ENCODE data around the gene DPYD. TPM values are rescaled to one million over a fixed set of nuclear protein-coding genes. Genes with fewer than 3 reads are reported as not detected.

Gene DPYD
- total RNA-seq, 2 donors from 2014 or later = 9.2 to 17.5 TPM

- no peak for TF ChIP-seq CTCF (conservative IDR thresholded peaks at IDR 0.05)
- Histone ChIP-seq H3K4me3 (ENCODE audit: low read length) (no peak overlapping the region), H3K9ac (ENCODE audit: extremely low read depth, low read length, poor library complexity, severe bottlenecking) (no peak overlapping the region), H3K36me3 (ENCODE audit: control insufficient read depth, insufficient read depth, low read length) (no peaks in the 10 kb centered on the region), H3K9me3 (ENCODE audit: control insufficient read depth, low read length) (no peaks in the 10 kb centered on the region), H3K27ac (ENCODE audit: low read depth, low read length) (no peak overlapping the region), H3K27me3 (ENCODE audit: control insufficient read depth, insufficient read depth, low read length, poor library complexity, severe bottlenecking) (no peaks in the 10 kb centered on the region), H3K4me1 (ENCODE audit: control insufficient read depth, insufficient read depth, low read length) (no peaks in the 10 kb centered on the region)
- H3K36me3 Mint-ChIP-seq (ENCODE audit: low read depth) = no peaks in the 10 kb centered on the region
- no peaks in the 10 kb centered on the region for H3K27me3 Mint-ChIP-seq (ENCODE audit: insufficient read depth)
- no peak for DNase-seq
- H3K4me1 Mint-ChIP-seq = no peaks in the 10 kb centered on the region
- H3K27ac Mint-ChIP-seq = no peak overlapping the region
- no peaks in the 10 kb centered on the region for H3K9me3 Mint-ChIP-seq
- 82% methylated on average over 2 of the region's 3 CpGs; no CpG with 5 or more reads in 1 of the 2 experiments for WGBS, 2 experiments (ENCODE audit: insufficient coverage in 1 of 2, insufficient read length in 1 of 2)
- no peak overlapping the region for H3K4me3 Mint-ChIP-seq
Measured at GRCh38 chr1:97907886-97908285, 12.9 kb downstream of the DPYD start.

- WGBS, 2 experiments (ENCODE audit: insufficient coverage in 1 of 2, insufficient read length in 1 of 2) = 87 to 91% methylated on average over 4 to 6 of the region's 7 CpGs
- Mint-ChIP-seq H3K9me3 (no peaks in the 10 kb centered on the region), H3K27ac (no peak overlapping the region), H3K27me3 (ENCODE audit: insufficient read depth) (no peaks in the 10 kb centered on the region), H3K36me3 (ENCODE audit: low read depth) (no peaks in the 10 kb centered on the region), H3K4me3 (no peak overlapping the region), H3K4me1 (no peaks in the 10 kb centered on the region)
- Histone ChIP-seq H3K9ac (ENCODE audit: extremely low read depth, low read length, poor library complexity, severe bottlenecking) (no peak overlapping the region), H3K36me3 (ENCODE audit: control insufficient read depth, insufficient read depth, low read length) (no peaks in the 10 kb centered on the region), H3K9me3 (ENCODE audit: control insufficient read depth, low read length) (no peaks in the 10 kb centered on the region), H3K4me1 (ENCODE audit: control insufficient read depth, insufficient read depth, low read length) (no peaks in the 10 kb centered on the region), H3K27me3 (ENCODE audit: control insufficient read depth, insufficient read depth, low read length, poor library complexity, severe bottlenecking) (no peaks in the 10 kb centered on the region), H3K4me3 (ENCODE audit: low read length) (no peak overlapping the region), H3K27ac (ENCODE audit: low read depth, low read length) (peak overlapping the region; percentile 77)
- DNase-seq = no peak
- TF ChIP-seq CTCF (conservative IDR thresholded peaks at IDR 0.05) = no peak
Measured at GRCh38 chr1:97906567-97907241, 14.1 kb downstream of the DPYD start.

GRCh38 chr1:97905141-97905940, 15.5 kb downstream of the DPYD start:
- no peak for TF ChIP-seq CTCF (conservative IDR thresholded peaks at IDR 0.05)
- no peak overlapping the region for H3K4me3 ChIP-seq (ENCODE audit: low read length)
- Mint-ChIP-seq H3K4me3 (no peak overlapping the region), H3K4me1 (no peaks in the 10 kb centered on the region), H3K27ac (no peak overlapping the region), H3K27me3 (ENCODE audit: insufficient read depth) (no peaks in the 10 kb centered on the region), H3K9me3 (no peaks in the 10 kb centered on the region), H3K36me3 (ENCODE audit: low read depth) (no peaks in the 10 kb centered on the region)
- no peaks in the 10 kb centered on the region for H3K36me3 ChIP-seq (ENCODE audit: control insufficient read depth, insufficient read depth, low read length)
- H3K9me3 ChIP-seq (ENCODE audit: control insufficient read depth, low read length) = no peaks in the 10 kb centered on the region
- DNase-seq = no peak
- H3K4me1 ChIP-seq (ENCODE audit: control insufficient read depth, insufficient read depth, low read length) = no peaks in the 10 kb centered on the region
- H3K27me3 ChIP-seq (ENCODE audit: control insufficient read depth, insufficient read depth, low read length, poor library complexity, severe bottlenecking) = no peaks in the 10 kb centered on the region
- no peak overlapping the region for H3K9ac ChIP-seq (ENCODE audit: extremely low read depth, low read length, poor library complexity, severe bottlenecking)
- WGBS, 2 experiments (ENCODE audit: insufficient coverage in 1 of 2, insufficient read length in 1 of 2) = 91% methylated on average over 6 of the region's 6 CpGs; no CpG with 5 or more reads in 1 of the 2 experiments
- H3K27ac ChIP-seq (ENCODE audit: low read depth, low read length) = peak overlapping the region; percentile 36

All from endodermal cell (in vitro differentiated cells).